Measurements from ENCODE around the gene GPER1.

Gene GPER1

DNA sequence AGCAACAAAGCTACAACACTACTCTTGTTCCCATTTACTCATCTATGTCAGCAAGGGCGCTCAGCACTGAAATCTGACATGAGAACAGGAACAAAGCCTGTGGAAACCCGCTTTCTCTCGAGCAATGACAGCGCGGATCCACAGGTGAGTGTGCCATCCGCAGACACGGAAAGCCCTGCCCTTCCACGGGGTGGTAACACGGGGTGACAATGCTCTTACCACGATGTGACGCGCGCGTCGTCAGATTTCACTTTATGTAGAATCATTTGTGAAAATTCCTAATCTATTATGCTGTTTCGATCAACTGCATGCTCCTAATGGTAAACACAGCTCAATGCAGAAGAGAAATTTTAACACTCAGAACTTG, 37.7 kb downstream of the GPER1 start:
- no peaks in the 10 kb centered on the region for H3K27me3 ChIP-seq (ENCODE audit: control insufficient read depth, insufficient read depth, low read length)
- no peaks in the 10 kb centered on the region for H3K9me3 ChIP-seq (ENCODE audit: control insufficient read depth, insufficient read depth, low read length)
- H3K4me3 ChIP-seq (ENCODE audit: low read depth, low read length), result no peak overlapping the region
- no peak overlapping the region for H3K9ac ChIP-seq (ENCODE audit: low read depth, low read length)
- no peak overlapping the region for H3K27ac ChIP-seq (ENCODE audit: low read depth, low read length)
- peaks cover 6% of the 10 kb centered on the region; the same call in 1 of the 2 replicates for H3K4me1 ChIP-seq (ENCODE audit: control insufficient read depth, insufficient read depth, low read length)
- peaks cover 27% of the 10 kb centered on the region; the same call in 1 of the 2 replicates for H3K36me3 ChIP-seq (ENCODE audit: control insufficient read depth, insufficient read depth, low read length)

DNA sequence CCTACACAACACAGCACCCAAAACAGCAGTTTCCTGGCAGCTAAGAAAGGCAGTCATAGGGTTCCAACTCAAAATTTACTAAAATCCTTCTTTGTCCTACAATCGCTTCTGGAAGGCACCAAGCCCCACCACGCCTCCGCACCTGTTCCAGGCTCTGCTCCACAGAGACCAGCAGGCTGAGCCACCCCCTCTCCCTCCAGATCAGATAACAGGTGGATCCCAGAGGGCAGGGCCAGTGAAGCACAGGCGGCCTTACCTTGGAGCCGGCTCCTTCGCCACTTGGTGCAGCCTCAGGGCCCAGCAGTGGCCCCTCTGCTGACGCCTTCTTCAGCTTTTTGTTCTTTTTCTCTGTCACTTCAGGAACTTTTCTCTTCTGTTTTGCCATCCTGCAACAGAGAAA, 39.1 kb downstream of the GPER1 start:
- Histone ChIP-seq H3K36me3 (ENCODE audit: control insufficient read depth, insufficient read depth, low read length) (peaks cover 24% of the 10 kb centered on the region; the same call in 1 of the 2 replicates), H3K9me3 (ENCODE audit: control insufficient read depth, insufficient read depth, low read length) (no peaks in the 10 kb centered on the region), H3K27me3 (ENCODE audit: control insufficient read depth, insufficient read depth, low read length) (no peaks in the 10 kb centered on the region), H3K4me1 (ENCODE audit: control insufficient read depth, insufficient read depth, low read length) (peaks cover 6% of the 10 kb centered on the region; the same call in 1 of the 2 replicates), H3K9ac (ENCODE audit: low read depth, low read length) (no peak overlapping the region), H3K4me3 (ENCODE audit: low read depth, low read length) (no peak overlapping the region), H3K27ac (ENCODE audit: low read depth, low read length) (no peak overlapping the region)

DNA sequence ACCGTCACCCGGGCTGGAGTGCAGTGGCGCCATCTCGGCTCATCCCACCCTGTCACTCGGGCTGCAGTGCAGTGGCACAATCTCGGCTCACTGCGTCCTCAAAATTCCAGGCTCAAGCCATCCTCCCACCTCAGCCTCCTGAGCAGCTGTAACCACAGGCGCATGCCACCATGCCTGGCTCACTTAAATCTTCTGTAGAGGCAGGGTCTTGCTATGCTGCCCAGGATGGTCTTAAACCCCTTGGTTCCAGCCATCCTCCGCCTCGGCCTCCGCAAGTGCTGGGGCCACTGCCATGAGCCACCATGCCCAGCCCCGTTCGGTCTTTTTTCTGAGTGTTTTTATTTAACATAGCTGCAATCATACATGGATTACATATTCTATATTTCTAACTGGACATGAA, 41.5 kb downstream of the GPER1 start:
- Histone ChIP-seq H3K27ac (ENCODE audit: low read depth, low read length) (no peak overlapping the region), H3K4me1 (ENCODE audit: control insufficient read depth, insufficient read depth, low read length) (no peaks in the 10 kb centered on the region), H3K4me3 (ENCODE audit: low read depth, low read length) (no peak overlapping the region), H3K9ac (ENCODE audit: low read depth, low read length) (no peak overlapping the region), H3K36me3 (ENCODE audit: control insufficient read depth, insufficient read depth, low read length) (peaks cover 24% of the 10 kb centered on the region; the same call in 1 of the 2 replicates), H3K27me3 (ENCODE audit: control insufficient read depth, insufficient read depth, low read length) (no peaks in the 10 kb centered on the region), H3K9me3 (ENCODE audit: control insufficient read depth, insufficient read depth, low read length) (no peaks in the 10 kb centered on the region)

DNA sequence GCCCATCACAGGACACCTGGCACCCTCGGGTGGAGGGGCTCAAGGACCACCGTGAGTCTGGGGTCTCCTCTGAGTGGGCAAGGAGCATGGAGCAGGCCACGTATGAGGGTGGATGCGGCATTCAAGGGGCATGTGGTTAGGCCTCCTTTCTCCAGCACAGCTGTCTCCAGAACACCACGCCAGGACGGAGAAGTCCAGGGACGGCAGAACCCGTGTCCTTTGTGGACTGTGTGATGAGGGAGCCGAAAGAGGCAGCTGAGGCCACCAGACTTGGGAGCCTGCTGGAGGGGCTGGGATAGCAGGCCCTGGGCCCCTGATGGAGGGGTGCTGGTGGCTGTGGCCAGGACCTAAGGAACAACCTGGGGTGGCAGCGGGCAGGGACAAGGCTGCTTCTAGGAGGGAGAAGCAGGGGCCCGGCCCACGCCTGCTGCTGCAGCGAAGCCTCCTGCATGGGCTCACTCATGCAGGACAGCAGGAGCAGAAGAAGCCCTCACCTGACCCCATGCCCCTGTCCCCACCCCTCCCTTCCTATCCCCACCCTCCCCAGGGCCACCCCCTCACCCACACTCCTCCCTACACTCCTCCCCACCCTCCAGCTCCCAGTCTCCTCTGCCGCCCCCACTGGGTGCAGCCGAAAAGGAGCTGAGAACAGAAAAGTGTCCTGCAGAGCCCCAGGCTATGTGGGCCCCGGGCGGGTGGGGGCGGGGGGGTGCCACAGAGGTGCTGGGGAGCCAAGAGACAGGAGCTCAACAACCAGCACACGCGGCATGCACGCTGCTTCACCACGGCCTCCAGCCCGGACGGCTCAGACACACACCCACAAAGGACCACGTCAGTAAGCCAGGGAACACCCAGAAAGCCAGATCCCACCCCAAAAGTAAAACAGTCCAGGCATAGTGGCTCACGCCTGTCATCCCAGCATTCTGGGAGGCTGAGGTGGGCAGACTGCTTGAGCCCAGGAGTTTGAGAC, 42.4 kb downstream of the GPER1 start:
- peaks cover 21% of the 10 kb centered on the region; the same call in 1 of the 2 replicates for H3K36me3 ChIP-seq (ENCODE audit: control insufficient read depth, insufficient read depth, low read length)
- no peak overlapping the region for H3K4me3 ChIP-seq (ENCODE audit: low read depth, low read length)
- H3K4me1 ChIP-seq (ENCODE audit: control insufficient read depth, insufficient read depth, low read length), result no peaks in the 10 kb centered on the region
- H3K9me3 ChIP-seq (ENCODE audit: control insufficient read depth, insufficient read depth, low read length), result no peaks in the 10 kb centered on the region
- H3K9ac ChIP-seq (ENCODE audit: low read depth, low read length), result no peak overlapping the region
- H3K27me3 ChIP-seq (ENCODE audit: control insufficient read depth, insufficient read depth, low read length), result no peaks in the 10 kb centered on the region
- H3K27ac ChIP-seq (ENCODE audit: low read depth, low read length), result no peak overlapping the region

DNA sequence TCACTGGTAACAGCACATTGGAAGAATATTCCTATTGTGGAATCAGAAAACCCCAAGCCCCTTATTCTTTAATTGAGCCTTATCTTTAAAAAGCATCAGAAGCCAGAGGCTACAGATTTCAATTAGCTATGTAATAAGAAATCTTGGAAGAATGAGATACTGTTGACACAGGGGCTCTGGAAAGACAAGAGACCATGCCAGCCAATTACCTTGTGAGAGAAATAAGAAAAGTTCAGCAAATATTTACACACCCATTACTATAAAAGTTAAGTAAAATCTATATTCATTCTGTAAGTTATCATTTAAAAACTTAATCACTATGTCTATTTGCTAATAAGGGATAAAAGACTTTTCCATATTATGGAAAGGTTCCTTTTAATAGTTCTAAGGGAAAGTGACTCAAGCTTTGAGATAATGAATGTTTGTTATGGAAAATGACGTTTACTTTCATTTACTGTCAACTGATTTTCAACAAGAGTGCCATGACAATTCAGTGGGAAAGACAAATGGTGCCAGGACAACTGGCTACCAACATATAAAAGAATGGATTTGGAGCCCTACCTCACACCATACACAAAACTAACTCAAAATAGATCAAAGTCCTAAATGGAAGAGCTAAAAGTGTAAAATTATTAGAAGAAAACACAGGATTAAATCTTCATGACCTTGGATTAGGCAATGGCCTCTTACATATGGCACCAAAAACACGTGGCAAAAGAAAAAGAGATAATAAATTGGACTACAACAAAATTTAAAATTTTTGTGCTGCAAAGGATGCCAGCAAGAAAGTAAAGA, 43.8 kb downstream of the GPER1 start:
- H3K9ac ChIP-seq (ENCODE audit: low read depth, low read length), result no peak overlapping the region
- H3K36me3 ChIP-seq (ENCODE audit: control insufficient read depth, insufficient read depth, low read length), result peaks cover 12% of the 10 kb centered on the region; the same call in 1 of the 2 replicates
- H3K9me3 ChIP-seq (ENCODE audit: control insufficient read depth, insufficient read depth, low read length), result no peaks in the 10 kb centered on the region
- H3K4me1 ChIP-seq (ENCODE audit: control insufficient read depth, insufficient read depth, low read length), result 0 out of 2 replicates have a peak, but pooled peaks cover 1% of the 10 kb centered on the region
- H3K27ac ChIP-seq (ENCODE audit: low read depth, low read length), result no peak overlapping the region
- no peaks in the 10 kb centered on the region for H3K27me3 ChIP-seq (ENCODE audit: control insufficient read depth, insufficient read depth, low read length)
- no peak overlapping the region for H3K4me3 ChIP-seq (ENCODE audit: low read depth, low read length)

DNA sequence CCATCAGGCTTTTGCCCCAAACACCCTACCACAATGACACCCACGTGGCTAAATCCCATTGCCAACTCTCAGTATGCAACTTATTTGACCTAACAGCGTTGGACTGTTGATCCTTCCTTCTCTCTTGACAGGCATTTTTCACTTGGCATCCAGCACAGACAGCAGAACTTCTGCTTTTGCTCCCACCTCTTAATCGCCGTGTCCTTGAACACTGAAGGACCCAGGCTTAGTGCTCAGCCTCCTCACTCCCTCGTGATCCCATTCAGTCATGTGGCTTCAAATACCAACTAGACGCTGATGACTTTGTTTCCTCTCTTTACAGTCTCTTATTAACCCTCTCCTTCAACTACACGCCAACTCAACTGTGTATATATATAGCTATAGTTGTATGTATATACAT, 47.0 kb downstream of the GPER1 start:
- H3K9ac ChIP-seq (ENCODE audit: low read depth, low read length), result no peak overlapping the region
- no peaks in the 10 kb centered on the region for H3K27me3 ChIP-seq (ENCODE audit: control insufficient read depth, insufficient read depth, low read length)
- H3K9me3 ChIP-seq (ENCODE audit: control insufficient read depth, insufficient read depth, low read length), result no peaks in the 10 kb centered on the region
- H3K27ac ChIP-seq (ENCODE audit: low read depth, low read length), result no peak overlapping the region
- 0 out of 2 replicates have a peak, but pooled peaks cover 9% of the 10 kb centered on the region for H3K4me1 ChIP-seq (ENCODE audit: control insufficient read depth, insufficient read depth, low read length)
- peaks cover 2% of the 10 kb centered on the region; the same call in 1 of the 2 replicates for H3K36me3 ChIP-seq (ENCODE audit: control insufficient read depth, insufficient read depth, low read length)
- H3K4me3 ChIP-seq (ENCODE audit: low read depth, low read length), result no peak overlapping the region

DNA sequence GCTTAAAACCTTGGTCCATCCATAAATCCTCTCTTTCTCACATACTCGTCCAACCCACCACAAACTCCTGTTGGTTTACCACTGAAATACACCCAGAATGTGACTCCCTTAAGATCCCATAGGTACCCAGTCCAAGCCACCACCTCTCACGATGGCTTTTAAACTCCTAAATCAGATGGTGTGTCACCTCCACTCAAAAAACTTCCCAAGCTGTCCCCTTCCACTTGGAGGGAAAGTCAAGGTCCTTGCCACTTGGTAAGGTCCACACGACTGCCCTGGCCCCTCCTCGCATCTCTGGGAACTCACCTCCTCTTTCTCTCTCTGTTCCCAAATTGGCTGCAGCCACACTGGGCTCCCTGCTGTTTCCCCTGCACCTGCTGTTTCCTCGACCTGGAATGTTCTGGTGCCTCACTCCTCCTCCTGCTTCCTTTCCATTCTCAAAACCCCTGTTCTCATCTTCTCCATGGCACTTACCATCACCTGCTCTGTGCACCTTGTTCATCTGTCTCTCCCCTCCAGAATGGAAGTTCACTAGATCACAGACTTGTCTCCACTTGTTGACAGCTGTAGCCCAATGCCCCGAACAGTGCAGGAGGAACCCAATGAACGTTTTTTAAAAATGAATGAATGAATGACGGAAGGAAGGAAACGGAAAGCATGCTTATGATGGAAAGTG, 49.1 kb downstream of the GPER1 start:
- Histone ChIP-seq H3K4me1 (ENCODE audit: control insufficient read depth, insufficient read depth, low read length) (0 out of 2 replicates have a peak, but pooled peaks cover 9% of the 10 kb centered on the region), H3K9me3 (ENCODE audit: control insufficient read depth, insufficient read depth, low read length) (no peaks in the 10 kb centered on the region), H3K4me3 (ENCODE audit: low read depth, low read length) (peak overlapping the region; percentile 83), H3K27me3 (ENCODE audit: control insufficient read depth, insufficient read depth, low read length) (no peaks in the 10 kb centered on the region), H3K36me3 (ENCODE audit: control insufficient read depth, insufficient read depth, low read length) (no peaks in the 10 kb centered on the region), H3K9ac (ENCODE audit: low read depth, low read length) (no peak overlapping the region), H3K27ac (ENCODE audit: low read depth, low read length) (no peak overlapping the region)

DNA sequence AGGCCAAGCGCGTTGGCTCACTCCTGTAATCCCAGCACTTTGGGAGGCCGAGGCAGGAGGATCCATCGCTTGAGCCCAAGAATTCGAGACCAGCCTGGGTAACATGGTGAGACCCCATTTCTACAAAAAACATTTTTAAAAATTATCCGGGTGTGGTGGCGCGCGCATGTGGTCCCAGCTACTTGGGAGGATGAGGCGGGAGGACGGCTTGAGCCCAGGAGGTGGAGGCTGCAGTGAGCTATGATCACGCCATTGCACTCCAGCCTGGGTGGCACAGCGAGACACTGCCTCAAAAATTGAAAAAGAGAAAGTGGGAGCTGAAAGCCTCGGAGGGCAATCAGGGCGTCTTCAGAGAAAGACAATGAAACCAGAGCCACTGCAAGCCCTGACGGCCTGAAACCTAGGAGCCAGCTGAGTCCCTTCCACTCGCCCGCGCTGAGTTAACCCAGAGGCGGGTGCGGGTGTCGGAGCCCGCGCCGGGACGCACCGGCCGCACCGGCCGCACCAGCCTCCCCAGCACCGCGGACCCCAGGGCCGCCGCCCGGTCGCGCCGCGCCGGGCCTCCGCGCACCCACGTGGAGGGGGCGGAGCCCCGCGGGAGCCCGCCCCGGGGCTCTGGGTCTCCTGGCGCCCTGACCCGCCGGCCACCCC, 49.7 kb downstream of the GPER1 start:
- H3K4me3 ChIP-seq (ENCODE audit: low read depth, low read length), result peak overlapping the region; percentile 83
- 0 out of 2 replicates have a peak, but pooled peaks cover 9% of the 10 kb centered on the region for H3K4me1 ChIP-seq (ENCODE audit: control insufficient read depth, insufficient read depth, low read length)
- H3K36me3 ChIP-seq (ENCODE audit: control insufficient read depth, insufficient read depth, low read length), result no peaks in the 10 kb centered on the region
- H3K9ac ChIP-seq (ENCODE audit: low read depth, low read length), result peak overlapping the region; percentile 38; the same call in 1 of the 2 replicates
- peak overlapping the region; percentile 42 for H3K27ac ChIP-seq (ENCODE audit: low read depth, low read length)
- H3K27me3 ChIP-seq (ENCODE audit: control insufficient read depth, insufficient read depth, low read length), result no peaks in the 10 kb centered on the region
- H3K9me3 ChIP-seq (ENCODE audit: control insufficient read depth, insufficient read depth, low read length), result no peaks in the 10 kb centered on the region

DNA sequence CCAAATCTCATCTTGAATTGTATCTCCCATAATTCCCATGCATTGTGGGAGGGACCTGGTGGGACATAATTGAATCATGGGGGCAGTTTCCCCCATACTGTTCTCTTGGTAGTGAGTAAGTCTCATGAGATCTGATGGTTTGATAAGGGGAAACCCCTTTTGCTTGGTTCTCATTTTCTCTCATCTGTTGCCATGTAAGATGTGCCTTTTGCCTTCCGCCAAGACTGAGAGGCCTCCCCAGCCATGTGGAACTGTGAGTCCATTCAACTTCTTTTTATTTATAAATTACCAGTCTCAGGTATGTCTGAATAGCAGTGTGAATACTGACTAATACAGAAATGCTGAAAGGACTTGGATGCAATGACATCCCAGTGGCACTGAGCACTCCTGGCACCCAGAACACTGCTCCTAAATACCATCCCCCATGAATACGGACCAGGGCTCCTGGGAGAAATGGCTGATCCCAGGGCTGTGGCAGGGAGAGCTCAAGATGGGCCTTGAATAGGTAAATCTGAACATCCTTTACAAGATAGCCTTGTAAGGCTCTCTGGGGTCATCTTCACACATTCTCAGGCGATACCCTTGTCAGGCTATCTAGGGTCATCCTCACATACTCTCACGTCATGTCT, 52.7 kb downstream of the GPER1 start:
- Histone ChIP-seq H3K36me3 (ENCODE audit: control insufficient read depth, insufficient read depth, low read length) (no peaks in the 10 kb centered on the region), H3K4me3 (ENCODE audit: low read depth, low read length) (no peak overlapping the region), H3K9ac (ENCODE audit: low read depth, low read length) (no peak overlapping the region), H3K4me1 (ENCODE audit: control insufficient read depth, insufficient read depth, low read length) (0 out of 2 replicates have a peak, but pooled peaks cover 9% of the 10 kb centered on the region), H3K9me3 (ENCODE audit: control insufficient read depth, insufficient read depth, low read length) (no peaks in the 10 kb centered on the region), H3K27me3 (ENCODE audit: control insufficient read depth, insufficient read depth, low read length) (no peaks in the 10 kb centered on the region), H3K27ac (ENCODE audit: low read depth, low read length) (no peak overlapping the region)

DNA sequence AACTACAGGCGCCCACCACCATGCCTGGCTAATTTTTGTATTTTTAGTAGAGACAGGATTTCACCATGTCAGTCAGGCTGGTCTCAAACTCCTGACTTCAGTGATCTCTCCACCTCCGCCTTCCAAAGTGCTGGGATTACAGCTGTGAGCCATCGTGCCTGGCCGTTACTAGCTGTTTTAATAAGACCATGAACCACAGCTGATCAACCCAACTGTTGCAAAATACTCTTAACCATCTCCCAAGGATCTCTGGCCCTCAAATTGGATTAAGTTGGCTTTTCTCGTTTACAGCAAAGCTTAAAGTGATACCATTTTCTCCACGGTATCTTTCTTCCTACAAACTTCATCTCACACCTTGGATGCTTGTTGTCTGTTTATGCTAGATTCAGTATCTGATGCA, 53.7 kb downstream of the GPER1 start:
- Histone ChIP-seq H3K4me3 (ENCODE audit: low read depth, low read length) (no peak overlapping the region), H3K9me3 (ENCODE audit: control insufficient read depth, insufficient read depth, low read length) (no peaks in the 10 kb centered on the region), H3K27ac (ENCODE audit: low read depth, low read length) (no peak overlapping the region), H3K4me1 (ENCODE audit: control insufficient read depth, insufficient read depth, low read length) (0 out of 2 replicates have a peak, but pooled peaks cover 8% of the 10 kb centered on the region), H3K36me3 (ENCODE audit: control insufficient read depth, insufficient read depth, low read length) (no peaks in the 10 kb centered on the region), H3K9ac (ENCODE audit: low read depth, low read length) (no peak overlapping the region), H3K27me3 (ENCODE audit: control insufficient read depth, insufficient read depth, low read length) (no peaks in the 10 kb centered on the region)

Data from HUES48 (cell line).